Tibial nerve (tissue), 4 donors: Measurements from ENCODE around the gene MYBBP1A. TPM values are rescaled to one million over a fixed set of nuclear protein-coding genes. Genes with fewer than 3 reads are reported as not detected.
A peak's percentile ranks its signal among the peaks of the same experiment; 100 is the strongest.

ENCODE experiments used
- DNase-seq, 2 donors: peaks; one replicate each; pipeline ENCODE4 v3.0.0-alpha.2; 2019; ENCODE audit warnings: low spot score in 2 of 2
- H3K27ac ChIP-seq, 4 donors: fragments of 200-600 bp; sonication (generic) in 3 of 4; one replicate each; pipeline ENCODE4 v1.5.1; 2017 to 2019; ENCODE audit warnings: mild to moderate bottlenecking in 1 of 4
- H3K27me3 ChIP-seq, 2 donors: fragments of 200-600 bp; sonication (generic) in 1 of 2; one replicate each; pipeline versions ENCODE4 v1.5.1 to v1.6.0; 2017 to 2019
- H3K36me3 ChIP-seq, 3 donors: fragments of 200-600 bp; sonication (generic); one replicate each; pipeline ENCODE4 v1.5.1; 2018 to 2019
- H3K4me1 ChIP-seq, 4 donors: fragments of 200-600 bp; sonication (generic) in 3 of 4; one replicate each; pipeline ENCODE4 v1.5.1; 2017 to 2019
- H3K4me3 ChIP-seq, 4 donors: fragments of 200-600 bp; sonication (generic) in 3 of 4; one replicate each; pipeline ENCODE4 v1.5.1; 2017 to 2019; ENCODE audit warnings: mild to moderate bottlenecking in 1 of 4, moderate library complexity in 1 of 4
- H3K9me3 ChIP-seq, 4 donors: fragments of 200-600 bp; sonication (generic) in 3 of 4; one replicate each; pipeline ENCODE4 v1.5.1; 2017 to 2019
- CTCF ChIP-seq, 5 experiments: fragments of 200-600 bp in 3 of 5; fragments of 450-650 bp in 2 of 5; sonication (generic) in 3 of 5; IDR thresholded peaks; one replicate each; pipeline ENCODE4 v1.5.1; 2016 to 2019; ENCODE audit warnings: antibody characterized with exemption in 5 of 5, mild to moderate bottlenecking in 3 of 5, moderate library complexity in 2 of 5
- EP300 ChIP-seq, 2 donors: sonication (generic); formaldehyde crosslinking; IDR thresholded peaks; one replicate each; pipeline ENCODE4 v1.6.1; 2017; ENCODE audit warnings: antibody characterized with exemption in 2 of 2, mild to moderate bottlenecking in 1 of 2
- POLR2A ChIP-seq, 2 donors: fragments of 450-650 bp; IDR thresholded peaks; one replicate each; pipeline ENCODE4 v1.6.1; 2017; ENCODE audit warnings: antibody characterized with exemption in 2 of 2, mild to moderate bottlenecking in 2 of 2, moderate library complexity in 2 of 2
- WGBS, 2 donors: methylation state at CpG; one replicate each; pipeline ENCODE4 v1.1.5; 2018; 5-methylcytosine and 5-hydroxymethylcytosine counted together
- total RNA-seq, 4 donors: library from RNA; depleted of rRNA; stranded (reverse); fragments of >200 nt; gene quantifications; one replicate each; pipeline ENCODE4 v1.1.0, GENCODE V29; 2016

Gene MYBBP1A
- total RNA-seq, 4 donors from 2014 or later, result 53.8 to 119 (median 54.4) TPM

DNA sequence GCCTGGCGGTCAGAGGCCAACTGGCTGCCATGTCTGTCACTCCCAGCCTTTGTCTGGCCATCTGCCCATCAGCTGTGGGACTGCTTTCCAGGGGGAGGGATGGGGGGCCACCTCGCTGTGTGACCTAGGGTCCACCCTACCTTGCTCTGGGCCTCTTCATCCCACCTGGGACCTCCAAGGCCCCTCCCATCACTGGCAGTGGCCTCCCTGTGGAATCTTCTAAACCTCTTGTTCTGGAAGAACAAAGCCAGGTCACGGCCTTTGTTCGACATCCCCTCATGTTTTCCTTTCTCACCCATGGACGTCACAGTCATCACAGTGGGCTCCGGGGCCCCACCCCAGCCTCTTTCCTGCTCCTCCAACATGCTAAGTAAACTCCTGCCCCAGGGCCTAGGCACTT lies 32.5 kb downstream of the MYBBP1A start:
- WGBS, 2 donors, result 68 to 69% methylated on average over 6 of the region's 6 CpGs
- no peak for DNase-seq
- peak overlapping the region in 1 of 4 donors; percentile 23 for H3K27ac ChIP-seq
- H3K4me1 ChIP-seq, result peaks cover 0 to 33% (median 0%) of the 10 kb centered on the region in 4 donors
- TF ChIP-seq POLR2A (IDR thresholded peaks at IDR 0.05) (no peak), EP300 (IDR thresholded peaks at IDR 0.05) (peak in 1 of 2 donors; percentile 15)
- no peak overlapping the region for H3K4me3 ChIP-seq
- H3K36me3 ChIP-seq, result no peaks in the 10 kb centered on the region
- no peaks in the 10 kb centered on the region for H3K9me3 ChIP-seq
- H3K27me3 ChIP-seq, result no peaks in the 10 kb centered on the region

GRCh38 chr17:4520894-4521600 lies 34.1 kb downstream of the MYBBP1A start:
- DNase-seq, result no peak
- Histone ChIP-seq H3K36me3 (no peaks in the 10 kb centered on the region), H3K27ac (peak overlapping the region in 1 of 4 donors; percentile 81), H3K4me1 (peaks cover 0 to 21% (median 0%) of the 10 kb centered on the region in 4 donors), H3K4me3 (no peak overlapping the region), H3K27me3 (no peaks in the 10 kb centered on the region), H3K9me3 (no peaks in the 10 kb centered on the region)
- no peak for TF ChIP-seq CTCF (IDR thresholded peaks at IDR 0.05)
- TF ChIP-seq EP300 (IDR thresholded peaks at IDR 0.05), result peak in 1 of 2 donors; percentile 31
- TF ChIP-seq POLR2A (IDR thresholded peaks at IDR 0.05), result no peak
- WGBS, 2 donors, result 83 to 85% methylated on average over 8 of the region's 8 CpGs

GRCh38 chr17:4520060-4520893 lies 34.9 kb downstream of the MYBBP1A start:
- no peak for DNase-seq
- no peak for TF ChIP-seq POLR2A (IDR thresholded peaks at IDR 0.05)
- no peak for TF ChIP-seq CTCF (IDR thresholded peaks at IDR 0.05)
- no peak for TF ChIP-seq EP300 (IDR thresholded peaks at IDR 0.05)
- 82 to 83% methylated on average over 19 of the region's 19 CpGs for WGBS, 2 donors
- peaks cover 0 to 21% (median 0%) of the 10 kb centered on the region in 4 donors for H3K4me1 ChIP-seq
- no peaks in the 10 kb centered on the region for H3K27me3 ChIP-seq
- no peaks in the 10 kb centered on the region for H3K36me3 ChIP-seq
- peak overlapping the region in 2 of 4 donors; percentile 25 to 81 for H3K27ac ChIP-seq
- no peaks in the 10 kb centered on the region for H3K9me3 ChIP-seq
- H3K4me3 ChIP-seq, result no peak overlapping the region

DNA sequence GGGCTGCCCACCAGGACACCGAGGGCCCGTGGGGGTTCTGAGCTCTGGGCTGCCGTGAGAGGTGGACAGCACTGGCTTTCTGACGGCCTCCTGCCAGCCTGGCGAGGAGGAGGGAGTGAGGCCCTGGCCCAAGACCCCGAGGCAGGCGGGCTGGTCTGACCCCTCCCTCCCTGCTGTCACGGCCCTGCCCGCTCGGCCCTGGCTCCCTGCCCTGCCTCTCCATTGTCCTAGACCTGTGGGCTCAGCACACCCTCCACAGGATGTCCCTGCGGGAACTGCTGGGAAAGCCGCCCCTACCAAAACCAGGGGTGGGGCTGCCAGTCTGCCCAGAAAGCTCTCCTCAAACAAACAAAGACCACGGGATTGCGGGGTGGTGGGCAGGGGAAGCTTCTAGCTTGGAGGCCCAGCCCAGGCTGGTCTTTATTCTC lies 35.8 kb downstream of the MYBBP1A start:
- Histone ChIP-seq H3K36me3 (no peaks in the 10 kb centered on the region), H3K9me3 (no peaks in the 10 kb centered on the region), H3K27me3 (no peaks in the 10 kb centered on the region), H3K4me3 (no peak overlapping the region), H3K27ac (peak overlapping the region; percentile 42 to 81 (median 58)), H3K4me1 (peaks cover 0 to 21% (median 0%) of the 10 kb centered on the region in 4 donors)
- WGBS, 2 donors, result 31 to 60% methylated on average over 9 to 10 of the region's 14 CpGs
- DNase-seq, result no peak
- no peak for TF ChIP-seq EP300 (IDR thresholded peaks at IDR 0.05)
- TF ChIP-seq CTCF (IDR thresholded peaks at IDR 0.05), result no peak
- TF ChIP-seq POLR2A (IDR thresholded peaks at IDR 0.05), result no peak

DNA sequence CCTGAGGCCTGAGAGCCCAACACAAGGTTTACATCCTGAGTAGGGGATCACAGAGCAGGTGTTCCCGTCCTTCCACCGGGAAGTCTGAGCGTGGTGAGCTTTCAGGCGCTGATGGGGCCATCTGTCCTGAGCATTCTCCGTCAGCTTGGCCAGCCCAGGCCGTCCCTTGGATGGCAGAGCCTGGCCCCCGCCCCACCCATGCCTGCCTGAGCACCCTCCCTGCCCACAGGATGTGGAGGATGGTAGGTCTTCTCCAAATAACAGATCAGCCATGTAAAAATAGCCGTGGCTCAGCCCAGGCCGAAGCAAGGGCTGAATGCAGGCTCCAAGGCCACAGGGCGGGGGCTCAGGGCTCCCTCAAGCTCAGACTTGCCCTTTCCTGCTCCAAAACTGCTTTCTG lies 36.3 kb downstream of the MYBBP1A start:
- Histone ChIP-seq H3K27me3 (no peaks in the 10 kb centered on the region), H3K27ac (peak overlapping the region; percentile 42 to 81 (median 58)), H3K36me3 (no peaks in the 10 kb centered on the region), H3K4me3 (no peak overlapping the region), H3K4me1 (peaks cover 0 to 21% (median 0%) of the 10 kb centered on the region in 4 donors), H3K9me3 (no peaks in the 10 kb centered on the region)
- no peak for DNase-seq
- 67 to 84% methylated on average over 9 to 10 of the region's 10 CpGs for WGBS, 2 donors
- no peak for TF ChIP-seq POLR2A (IDR thresholded peaks at IDR 0.05)
- TF ChIP-seq CTCF (IDR thresholded peaks at IDR 0.05), result no peak
- no peak for TF ChIP-seq EP300 (IDR thresholded peaks at IDR 0.05)
